GM19240 (cell line): ENCODE measurements around the gene FHL2.

ENCODE experiments used
- DNase-seq: peaks from one replicate; pipeline ENCODE4 v3.0.0; 2011; ENCODE audit warnings: low spot score; ENCODE audit not compliant: insufficient read length

The FHL2 gene

GRCh38 chr2:105422801-105423200 is 23.9 kb upstream of the FHL2 start:
- no peak for DNase-seq

- no peak for DNase-seq
Measured at GRCh38 chr2:105421053-105421452, 22.2 kb upstream of the FHL2 start.

GRCh38 chr2:105418522-105418921 is 19.7 kb upstream of the FHL2 start:
- no peak for DNase-seq

- no peak for DNase-seq
Measured at GRCh38 chr2:105417857-105418436, 19.1 kb upstream of the FHL2 start.

- no peak for DNase-seq
Measured at GRCh38 chr2:105416156-105416555, 17.3 kb upstream of the FHL2 start.

GRCh38 chr2:105415007-105415406 is 16.2 kb upstream of the FHL2 start:
- DNase-seq: no peak

- no peak for DNase-seq
Measured at GRCh38 chr2:105413206-105413605, 14.4 kb upstream of the FHL2 start.

GRCh38 chr2:105412584-105412983 is 13.7 kb upstream of the FHL2 start:
- DNase-seq: no peak

GRCh38 chr2:105411720-105412407 is 13.0 kb upstream of the FHL2 start:
- no peak for DNase-seq

- DNase-seq: no peak
Measured at GRCh38 chr2:105410554-105410953, 11.7 kb upstream of the FHL2 start.

- no peak for DNase-seq
Measured at GRCh38 chr2:105409717-105410116, 10.9 kb upstream of the FHL2 start.

GRCh38 chr2:105407946-105408743 is 9.3 kb upstream of the FHL2 start:
- no peak for DNase-seq

GRCh38 chr2:105406221-105406620 is 7.4 kb upstream of the FHL2 start:
- DNase-seq: no peak

GRCh38 chr2:105405291-105405690 is 6.4 kb upstream of the FHL2 start:
- DNase-seq: no peak

GRCh38 chr2:105404736-105405135 is 5.9 kb upstream of the FHL2 start:
- DNase-seq: no peak

GRCh38 chr2:105403783-105404698 is 5.2 kb upstream of the FHL2 start:
- no peak for DNase-seq

GRCh38 chr2:105403241-105403782 is 4.5 kb upstream of the FHL2 start:
- DNase-seq: no peak

- DNase-seq: no peak
Measured at GRCh38 chr2:105402809-105403208, 4.0 kb upstream of the FHL2 start.

GRCh38 chr2:105401867-105402266 is 3.0 kb upstream of the FHL2 start:
- DNase-seq: no peak

GRCh38 chr2:105400138-105400540 is 1.3 kb upstream of the FHL2 start:
- no peak for DNase-seq

- no peak for DNase-seq
Measured at GRCh38 chr2:105399207-105399861, 483 bp upstream of the FHL2 start.
